Measurements from ENCODE around the gene ZBTB45. TPM values are rescaled to one million over a fixed set of nuclear protein-coding genes. Genes with fewer than 3 reads are reported as not detected.
A peak's percentile ranks its signal among the peaks of the same experiment; 100 is the strongest.
"Not testable (repeated sequence)": the region's sequence is repeated elsewhere in the genome, so short reads cannot be mapped to it uniquely, and the experiment has no call there.

ZBTB45 gene
- total and polyA plus RNA-seq, 9 of the 15 experiments (the other 6 are each of a cell fraction or from before 2014, with no cell fraction given) = 0.08 to 16.1 (median 1.8) TPM

- TF ChIP-seq CTCF (IDR thresholded peaks at IDR 0.05 in 2 of 3, conservative IDR thresholded peaks at IDR 0.05 in 1 of 3; ENCODE audit: insufficient read depth in 2 of 3, low read depth in 1 of 3, low read length in 3 of 3) (peak in 1 of 3 experiments; percentile 13; a peak in 1 of 6 replicates), RBM25 (IDR thresholded peaks at IDR 0.05; ENCODE audit: low read depth, low read length, severe bottlenecking) (peak; percentile 62), ZNF384 (IDR thresholded peaks at IDR 0.05; ENCODE audit: low read depth, low read length) (peak; percentile 78)
- H3K9me3 ChIP-seq (replicated peaks; ENCODE audit: control insufficient read depth, insufficient read depth, low read depth, low read length); in situ Hi-C loops (cut with MboI); FAIRE-seq; H3K27me3 ChIP-seq (ENCODE audit: control insufficient read depth in 2 of 2, insufficient read depth in 2 of 2, low read length in 2 of 2); H3K4me3 ChIP-seq; ATAC-seq; H3K9me1 ChIP-seq (ENCODE audit: control insufficient read depth, insufficient read depth, low read length); H2AFZ ChIP-seq (ENCODE audit: low read depth, low read length); intact Hi-C loops (cut with micrococcal nuclease); BruUV-seq (replicated peaks); H3K9ac ChIP-seq (ENCODE audit: insufficient read depth in 1 of 2, low read depth in 2 of 2, low read length in 2 of 2); CTCF ChIA-PET (ENCODE audit: low intra/inter-chr PET ratio); H3K4me2 ChIP-seq (ENCODE audit: insufficient read depth, low read length); H4K20me1 ChIP-seq (replicated peaks; ENCODE audit: control insufficient read depth, insufficient read depth, low read length); H3K27ac ChIP-seq (ENCODE audit: extremely low read depth, low read depth, low read length): not testable (repeated sequence)
- WGBS (ENCODE audit: insufficient coverage, low coverage, missing lambda C conversion rate) = 96% methylated on average over 5 of the region's 5 CpGs
- peak in 1 of 4 experiments; percentile 26 for DNase-seq (ENCODE audit: extremely low read depth in 1 of 4, low spot score in 3 of 4)
- Histone ChIP-seq H3K36me3 (ENCODE audit: control insufficient read depth, insufficient read depth, low read length) (peaks cover 45% of the 10 kb centered on the region; the same call in 2 of the 3 replicates), H3K4me1 (replicated peaks in 1 of 2; ENCODE audit: control insufficient read depth in 2 of 2, insufficient read depth in 2 of 2, low read length in 2 of 2) (peaks cover 7 to 23% of the 10 kb centered on the region in 2 experiments; a peak in 4 of 5 replicates), H3K79me2 (ENCODE audit: control insufficient read depth, insufficient read depth, low read length) (peaks cover 14% of the 10 kb centered on the region)
- POLR2A ChIA-PET = interaction anchor here (0.6 to 1.1 kb wide), 2 partner anchors 137 to 156 kb away, joined by 3 read pairs; no protein-coding TSS in a partner anchor
Observed at GRCh38 chr19:58484349-58484748, 35.3 kb downstream of the ZBTB45 start.

GRCh38 chr19:58483776-58484175, 35.8 kb downstream of the ZBTB45 start:
- no TSS peak for BruUV-seq (replicated peaks)
- no peak overlapping the region for H3K4me3 ChIP-seq
- peaks cover 8% of the 10 kb centered on the region for H3K79me2 ChIP-seq (ENCODE audit: control insufficient read depth, insufficient read depth, low read length)
- ATAC-seq (no peak), FAIRE-seq (no peak), DNase-seq (ENCODE audit: extremely low read depth in 1 of 4, low spot score in 3 of 4) (no peak)
- H3K9me3 ChIP-seq (replicated peaks; ENCODE audit: control insufficient read depth, insufficient read depth, low read depth, low read length) = no peaks in the 10 kb centered on the region
- peaks cover 1 to 22% of the 10 kb centered on the region in 2 experiments; a peak in 4 of 5 replicates for H3K4me1 ChIP-seq (replicated peaks in 1 of 2; ENCODE audit: control insufficient read depth in 2 of 2, insufficient read depth in 2 of 2, low read length in 2 of 2)
- H3K36me3 ChIP-seq (ENCODE audit: control insufficient read depth, insufficient read depth, low read length) = peaks cover 48% of the 10 kb centered on the region; the same call in 2 of the 3 replicates
- H4K20me1 ChIP-seq (replicated peaks; ENCODE audit: control insufficient read depth, insufficient read depth, low read length) = no peaks in the 10 kb centered on the region
- in situ Hi-C loops (cut with MboI) (no loop called here), intact Hi-C loops (cut with micrococcal nuclease) (no loop called here)
- ChIA-PET POLR2A (no interaction called here), CTCF (ENCODE audit: low intra/inter-chr PET ratio) (no interaction called here)
- no peak overlapping the region for H3K27ac ChIP-seq (ENCODE audit: extremely low read depth, low read depth, low read length)
- no peaks in the 10 kb centered on the region for H3K9me1 ChIP-seq (ENCODE audit: control insufficient read depth, insufficient read depth, low read length)
- H3K4me2 ChIP-seq (ENCODE audit: insufficient read depth, low read length) = no peak overlapping the region
- no peak overlapping the region for H3K9ac ChIP-seq (ENCODE audit: insufficient read depth in 1 of 2, low read depth in 2 of 2, low read length in 2 of 2)
- no peaks in the 10 kb centered on the region for H3K27me3 ChIP-seq (ENCODE audit: control insufficient read depth in 2 of 2, insufficient read depth in 2 of 2, low read length in 2 of 2)
- 96% methylated on average over 2 of the region's 2 CpGs for whole genome bisulfite sequencing (ENCODE audit: insufficient coverage, low coverage, missing lambda C conversion rate)
- no peak overlapping the region for H2AFZ ChIP-seq (ENCODE audit: low read depth, low read length)
- TF ChIP-seq FOXJ2 (tag; IDR thresholded peaks at IDR 0.05) (no peak), KLF10 (CRISPR knock-in tag; IDR thresholded peaks at IDR 0.05) (no peak), ELK3 (CRISPR knock-in tag; IDR thresholded peaks at IDR 0.05) (no peak), GTF2A2 (tag; IDR thresholded peaks at IDR 0.05) (no peak), CHD4 (IDR thresholded peaks at IDR 0.05; ENCODE audit: insufficient read depth, insufficient replicate concordance, low read depth, low read length, poor library complexity, severe bottlenecking) (no peak), ZNF444 (CRISPR knock-in tag; IDR thresholded peaks at IDR 0.05) (no peak), FOXM1 (IDR thresholded peaks at IDR 0.05; ENCODE audit: low read depth) (no peak), FOXM1 (CRISPR knock-in tag; IDR thresholded peaks at IDR 0.05; ENCODE audit: low read depth) (no peak), ZNF324 (CRISPR knock-in tag; IDR thresholded peaks at IDR 0.05) (no peak), FOXJ3 (CRISPR knock-in tag; IDR thresholded peaks at IDR 0.05) (no peak)

Measured in K562 (cell line).